ENCODE measurements around the gene RAPGEF5. TPM values are rescaled to one million over a fixed set of nuclear protein-coding genes. Genes with fewer than 3 reads are reported as not detected.

RAPGEF5 gene
- total and polyA plus RNA-seq, 10 of the 15 experiments (the other 5 are each of a cell fraction or from before 2014, with no cell fraction given), result 0.38 to 4.0 (median 1.6) TPM; not detected in 1

DNA sequence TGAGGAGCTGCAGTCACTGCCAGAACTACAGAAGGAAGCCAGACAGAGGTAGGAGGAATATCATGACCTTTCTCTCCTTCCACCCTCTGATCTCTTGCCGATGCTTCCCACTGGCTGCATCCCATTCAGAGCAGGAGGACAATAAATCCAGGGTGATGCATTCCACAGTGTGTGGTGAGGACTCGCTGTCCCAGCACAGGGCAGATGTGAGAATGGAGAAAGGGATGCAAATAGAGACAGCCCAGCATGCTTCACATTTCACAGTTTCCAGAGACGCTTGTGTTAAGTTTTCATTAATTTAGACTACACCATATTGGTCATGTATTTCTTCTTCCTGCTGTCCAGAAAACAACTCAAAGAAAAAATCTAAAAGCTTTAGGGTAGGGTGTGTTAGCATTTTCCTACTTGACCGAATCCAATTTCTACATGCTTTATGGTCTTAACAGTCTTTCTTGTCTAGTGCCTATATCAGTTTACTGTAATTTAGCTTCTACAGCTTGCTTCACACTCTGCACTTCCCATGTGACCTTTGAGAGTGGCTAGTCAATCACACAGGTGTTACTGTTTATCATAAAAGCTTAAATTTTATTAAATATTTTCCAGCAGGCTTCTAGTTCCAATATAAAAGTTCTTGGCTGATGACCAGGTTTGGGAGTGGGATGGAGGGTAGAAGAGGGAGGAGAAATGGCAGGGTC is 155.6 kb downstream of the RAPGEF5 start (continued):
- TF ChIP-seq BHLHE40 (IDR thresholded peaks at IDR 0.05; ENCODE audit: borderline replicate concordance in 1 of 2, low read depth in 2 of 2, low read length in 1 of 2) (no peak), ZNF384 (IDR thresholded peaks at IDR 0.05; ENCODE audit: borderline replicate concordance, low read depth, low read length) (no peak)

DNA sequence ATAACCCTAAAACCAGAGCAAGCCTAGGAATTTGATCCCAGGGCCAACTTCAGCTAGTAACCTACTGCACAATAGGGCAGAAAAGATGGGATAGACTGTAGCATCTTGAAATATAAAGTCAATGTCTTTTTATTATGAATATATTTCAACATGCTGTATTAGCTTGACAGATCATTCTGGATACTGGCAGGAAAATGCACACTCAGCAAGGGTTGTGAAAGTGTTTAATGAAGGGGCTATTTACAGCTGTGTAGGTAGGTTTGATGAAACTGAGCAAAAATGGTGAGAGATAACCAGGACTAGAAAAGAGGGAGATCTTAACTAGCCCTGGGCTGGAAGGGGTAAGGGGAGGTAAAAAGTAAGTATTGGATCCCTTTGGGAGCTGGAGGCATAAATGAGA is 156.2 kb downstream of the RAPGEF5 start:
- BruUV-seq (replicated peaks), result no TSS peak
- intact Hi-C loops (cut with micrococcal nuclease; ENCODE audit: unreplicated experiment), result no loop called here
- CTCF ChIA-PET, result interaction anchor here (1.2 kb wide), 1 partner anchor 252 kb away, joined by 3 read pairs; no protein-coding TSS in a partner anchor
- POLR2A ChIA-PET, result no interaction called here
- H3K4me1 ChIP-seq (ENCODE audit: control insufficient read depth, insufficient read depth, low read length), result no peaks in the 10 kb centered on the region
- no peak overlapping the region for H3K27ac ChIP-seq (ENCODE audit: control insufficient read depth, insufficient read depth)
- no peak for FAIRE-seq
- in situ Hi-C loops (cut with MboI), result no loop called here
- H2AFZ ChIP-seq (ENCODE audit: control insufficient read depth, low read depth, low read length), result no peak overlapping the region
- RAD21 ChIA-PET (ENCODE audit: unreplicated experiment), result no interaction called here
- SMC1A ChIA-PET (ENCODE audit: uncharacterized antibody, unreplicated experiment), result interaction anchor here (0.7 to 1.7 kb wide), 5 partner anchors 11 to 260 kb away, joined by 3 to 5 read pairs (median 3); no protein-coding TSS in a partner anchor
- H3K79me2 ChIP-seq (ENCODE audit: control insufficient read depth, insufficient read depth, low read length), result no peaks in the 10 kb centered on the region
- H3K27me3 ChIP-seq (replicated peaks in 1 of 2; ENCODE audit: control insufficient read depth in 2 of 2, insufficient read depth in 2 of 2, low read length in 1 of 2), result no peaks in the 10 kb centered on the region
- H3K9ac ChIP-seq (ENCODE audit: control insufficient read depth, insufficient read depth, low read length), result no peak overlapping the region
- no peaks in the 10 kb centered on the region for H3K36me3 ChIP-seq (ENCODE audit: control insufficient read depth in 2 of 2, insufficient read depth in 2 of 2, low read length in 1 of 2)
- ATAC-seq, result no peak
- no peak overlapping the region for H3K4me2 ChIP-seq (ENCODE audit: control insufficient read depth, insufficient read depth)
- no peak overlapping the region for H3K4me3 ChIP-seq
- DNase-seq (ENCODE audit: low read depth, low spot score), result no peak
- no peaks in the 10 kb centered on the region for H3K9me3 ChIP-seq (replicated peaks; ENCODE audit: control insufficient read depth, insufficient read depth, low read length)
- H4K20me1 ChIP-seq (ENCODE audit: control insufficient read depth, insufficient read depth), result no peaks in the 10 kb centered on the region
- TF ChIP-seq RFX5 (IDR thresholded peaks at IDR 0.05; ENCODE audit: low read depth, low read length) (no peak), WRNIP1 (IDR thresholded peaks at IDR 0.05; ENCODE audit: borderline replicate concordance, low read depth, low read length) (no peak), NBN (IDR thresholded peaks at IDR 0.05) (no peak), E2F8 (IDR thresholded peaks at IDR 0.05; ENCODE audit: low read depth, partially characterized antibody) (no peak), ZNF384 (IDR thresholded peaks at IDR 0.05; ENCODE audit: borderline replicate concordance, low read depth, low read length) (no peak), ZBTB11 (CRISPR knock-in tag; IDR thresholded peaks at IDR 0.05) (no peak), ELK1 (IDR thresholded peaks at IDR 0.05; ENCODE audit: low read depth, low read length) (no peak), BCL3 (IDR thresholded peaks at IDR 0.05; ENCODE audit: borderline replicate concordance, insufficient read depth, low read depth, low read length, poor library complexity, severe bottlenecking) (no peak), RB1 (IDR thresholded peaks at IDR 0.05; ENCODE audit: borderline replicate concordance) (no peak), PAX5 (IDR thresholded peaks at IDR 0.05; ENCODE audit: borderline replicate concordance, low read depth, low read length) (no peak), SRF (IDR thresholded peaks at IDR 0.05; ENCODE audit: low read depth in 2 of 2, low read length in 2 of 2) (no peak), TBL1XR1 (IDR thresholded peaks at IDR 0.05; ENCODE audit: low read depth, low read length) (no peak)

Data from GM12878 (cell line).